ENCODE results near the gene ZDHHC4. TPM values are rescaled to one million over a fixed set of nuclear protein-coding genes. Genes with fewer than 3 reads are reported as not detected.
A peak's percentile ranks its signal among the peaks of the same experiment; 100 is the strongest.
"Not testable (repeated sequence)": the region's sequence is repeated elsewhere in the genome, so short reads cannot be mapped to it uniquely, and the experiment has no call there.

ZDHHC4 gene
- polyA plus RNA-seq, 3 donors from 2014 or later: 60.5 to 135 (median 69.4) TPM

- H3K36me3 Mint-ChIP-seq: peaks cover 0 to 8% (median 4%) of the 10 kb centered on the region in 3 donors
- H3K4me3 Mint-ChIP-seq: peak overlapping the region; percentile 53 to 78 (median 61)
- H3K27me3 Mint-ChIP-seq (ENCODE audit: low read depth in 3 of 3): peaks cover 5 to 8% (median 6%) of the 10 kb centered on the region in 3 donors
- peak overlapping the region in 5 of 6 donors; percentile 34 to 86 (median 49) for H3K27ac Mint-ChIP-seq
- H3K9me3 Mint-ChIP-seq: no peaks in the 10 kb centered on the region
- H3K4me1 Mint-ChIP-seq: peaks cover 7 to 11% of the 10 kb centered on the region in 2 donors
- no peak for DNase-seq
These were observed 1.8 kb upstream of the ZDHHC4 start for GRCh38 chr7:6575281-6576023.

- Mint-ChIP-seq H3K4me1 (peaks cover 7 to 11% of the 10 kb centered on the region in 2 donors), H3K36me3 (peaks cover 2 to 14% (median 6%) of the 10 kb centered on the region in 3 donors), H3K9me3 (no peaks in the 10 kb centered on the region), H3K4me3 (peak overlapping the region; percentile 59 to 78 (median 63)), H3K27ac (peak overlapping the region; percentile 45 to 86 (median 69)), H3K27me3 (ENCODE audit: low read depth in 3 of 3) (peaks cover 5 to 8% (median 6%) of the 10 kb centered on the region in 3 donors)
- no peak for DNase-seq
These were observed 1.0 kb upstream of the ZDHHC4 start for GRCh38 chr7:6576024-6576866.

- peak; percentile 7 to 15 (median 14) for DNase-seq
- H3K27me3 Mint-ChIP-seq (ENCODE audit: low read depth in 3 of 3): not testable (repeated sequence)
- H3K27ac Mint-ChIP-seq: peak overlapping the region in 5 of 6 donors; percentile 62 to 94 (median 87)
These were observed 336 bp upstream of the ZDHHC4 start for GRCh38 chr7:6576867-6577368.

GRCh38 chr7:6578114-6579084 is 1.1 kb downstream of the ZDHHC4 start:
- H3K4me3 Mint-ChIP-seq: peak overlapping the region; percentile 49 to 89 (median 87)
- H3K9me3 Mint-ChIP-seq: no peaks in the 10 kb centered on the region
- peak overlapping the region; percentile 86 to 94 (median 88) for H3K27ac Mint-ChIP-seq
- H3K4me1 Mint-ChIP-seq: peaks cover 7 to 11% of the 10 kb centered on the region in 2 donors
- peaks cover 5% of the 10 kb centered on the region in 3 donors for H3K27me3 Mint-ChIP-seq (ENCODE audit: low read depth in 3 of 3)
- no peak for DNase-seq
- H3K36me3 Mint-ChIP-seq: peaks cover 12 to 28% (median 17%) of the 10 kb centered on the region in 3 donors

More at GRCh38 chr7:6576867-6577368, 336 bp upstream of the ZDHHC4 start:
- not testable (repeated sequence) for H3K9me3 Mint-ChIP-seq
- peaks cover 9 to 20% (median 13%) of the 10 kb centered on the region in 3 donors for H3K36me3 Mint-ChIP-seq
- peak overlapping the region; percentile 74 to 89 (median 86) for H3K4me3 Mint-ChIP-seq
- H3K4me1 Mint-ChIP-seq: peaks cover 7 to 11% of the 10 kb centered on the region in 2 donors

- peaks cover 12 to 31% (median 19%) of the 10 kb centered on the region in 3 donors for H3K36me3 Mint-ChIP-seq
- peak overlapping the region; percentile 34 to 91 (median 86) for H3K27ac Mint-ChIP-seq
- H3K9me3 Mint-ChIP-seq: no peaks in the 10 kb centered on the region
- H3K27me3 Mint-ChIP-seq (ENCODE audit: low read depth in 3 of 3): peaks cover 2 to 5% (median 5%) of the 10 kb centered on the region in 3 donors
- DNase-seq: no peak
- H3K4me1 Mint-ChIP-seq: peaks cover 7 to 11% of the 10 kb centered on the region in 2 donors
- peak overlapping the region in 4 of 5 donors; percentile 9 to 89 (median 60) for H3K4me3 Mint-ChIP-seq
These were observed 2.2 kb downstream of the ZDHHC4 start for GRCh38 chr7:6579446-6579845.

- H3K9me3 Mint-ChIP-seq, H3K27ac Mint-ChIP-seq, H3K4me3 Mint-ChIP-seq, DNase-seq: not testable (repeated sequence)
- Mint-ChIP-seq H3K27me3 (ENCODE audit: low read depth in 3 of 3) (peaks cover 12 to 16% (median 15%) of the 10 kb centered on the region in 3 donors), H3K4me1 (peaks cover 5 to 12% of the 10 kb centered on the region in 2 donors), H3K36me3 (peaks cover 16 to 45% (median 29%) of the 10 kb centered on the region in 3 donors)
These were observed 8.6 kb downstream of the ZDHHC4 start for GRCh38 chr7:6585746-6586432.

GRCh38 chr7:6588566-6588965 is 11.3 kb downstream of the ZDHHC4 start:
- H3K4me1 Mint-ChIP-seq: peaks cover 19 to 23% of the 10 kb centered on the region in 2 donors
- H3K9me3 Mint-ChIP-seq: no peaks in the 10 kb centered on the region
- DNase-seq: no peak
- peak overlapping the region; percentile 47 to 78 (median 69) for H3K4me3 Mint-ChIP-seq
- H3K27me3 Mint-ChIP-seq (ENCODE audit: low read depth in 3 of 3): peaks cover 12 to 17% (median 15%) of the 10 kb centered on the region in 3 donors
- peaks cover 8 to 31% (median 20%) of the 10 kb centered on the region in 3 donors for H3K36me3 Mint-ChIP-seq
- peak overlapping the region in 4 of 6 donors; percentile 68 to 88 (median 86) for H3K27ac Mint-ChIP-seq

- no peak for DNase-seq
- H3K9me3 Mint-ChIP-seq: no peaks in the 10 kb centered on the region
These were observed 12.0 kb downstream of the ZDHHC4 start for GRCh38 chr7:6589151-6589828.

GRCh38 chr7:6589829-6590644 is 12.8 kb downstream of the ZDHHC4 start, which contains the start of gene INTS15:
Gene INTS15 (plus strand): TSS chr7:6590021. CDS start chr7:6590284, 263 bp downstream.
- Mint-ChIP-seq H3K4me3 (peak within 1 kb of the TSS; percentile 87 to 95 (median 91)), H3K4me1 (peaks cover 19 to 24% of the 10 kb centered on the region in 2 donors), H3K27me3 (ENCODE audit: low read depth in 3 of 3) (peaks cover 12 to 17% (median 15%) of the 10 kb centered on the region in 3 donors), H3K36me3 (peaks cover 9 to 27% (median 16%) of the 10 kb centered on the region in 3 donors), H3K27ac (peak within 1 kb of the TSS; percentile 86 to 94 (median 92)), H3K9me3 (no peaks in the 10 kb centered on the region)
- DNase-seq: peak; percentile 87 to 90 (median 90)

More at GRCh38 chr7:6589151-6589828, 12.0 kb downstream of the ZDHHC4 start:
- peaks cover 19 to 24% of the 10 kb centered on the region in 2 donors for H3K4me1 Mint-ChIP-seq
- peaks cover 12 to 17% (median 15%) of the 10 kb centered on the region in 3 donors for H3K27me3 Mint-ChIP-seq (ENCODE audit: low read depth in 3 of 3)
- peak overlapping the region; percentile 66 to 78 (median 69) for H3K4me3 Mint-ChIP-seq
- H3K36me3 Mint-ChIP-seq: peaks cover 9 to 31% (median 19%) of the 10 kb centered on the region in 3 donors
- peak overlapping the region; percentile 68 to 88 (median 82) for H3K27ac Mint-ChIP-seq

GRCh38 chr7:6590645-6591110 is 13.4 kb downstream of the ZDHHC4 start:
- DNase-seq: no peak
- peaks cover 19 to 24% of the 10 kb centered on the region in 2 donors for H3K4me1 Mint-ChIP-seq

More at GRCh38 chr7:6590645-6591110, 13.4 kb downstream of the ZDHHC4 start:
- Mint-ChIP-seq H3K36me3 (peaks cover 7 to 32% (median 16%) of the 10 kb centered on the region in 3 donors), H3K27me3 (ENCODE audit: low read depth in 3 of 3) (peaks cover 12 to 17% (median 15%) of the 10 kb centered on the region in 3 donors), H3K4me3 (peak overlapping the region; percentile 87 to 95 (median 91)), H3K27ac (peak overlapping the region; percentile 79 to 94 (median 92)), H3K9me3 (no peaks in the 10 kb centered on the region)
